SH-SY5Y (cell line): ENCODE results near the gene LITAF.

Experiments
- GATA2 ChIP-seq: IDR thresholded peaks from 2 replicates; pipeline ENCODE4 v1.6.1; 2011; ENCODE audit warnings: mild to moderate bottlenecking, low read depth, low read length
- GATA3 ChIP-seq: IDR thresholded peaks from 2 replicates; pipeline ENCODE4 v1.6.1; 2011; ENCODE audit warnings: low read depth, mild to moderate bottlenecking, low read length, moderate library complexity

GRCh38 chr16:11536104-11536866 is 50.4 kb downstream of the LITAF start:
- TF ChIP-seq GATA2 (no peak), GATA3 (no peak)
